ENCODE results near the gene TBC1D16. TPM values are rescaled to one million over a fixed set of nuclear protein-coding genes. Genes with fewer than 3 reads are reported as not detected.

TBC1D16 gene
- total RNA-seq, 1 experiment from 2014 or later, result 96.1 TPM

- no peak for TF ChIP-seq USF1 (CRISPR knock-in tag; IDR thresholded peaks at IDR 0.05)
These were observed 633 bp downstream of the TBC1D16 start (continued) for GRCh38 chr17:80034791-80035686.

GRCh38 chr17:80033840-80034239, 1.8 kb downstream of the TBC1D16 start:
- ATAC-seq (no peak), DNase-seq (ENCODE audit: low spot score) (no peak)
- ChIA-PET CTCF (interaction anchor here (0.8 to 2.1 kb wide), 3 partner anchors 25 to 328 kb away, joined by 3 to 8 read pairs (median 7); no protein-coding TSS in a partner anchor), POLR2A (interaction anchor here (0.7 to 1.4 kb wide), 2 partner anchors 192 to 240 kb away, joined by 3 read pairs; no protein-coding TSS in a partner anchor)
- Mint-ChIP-seq H3K4me3 (peak overlapping the region; percentile 93), H3K36me3 (0 out of 2 replicates have a peak, but pooled peaks cover 2% of the 10 kb centered on the region), H3K9me3 (no peaks in the 10 kb centered on the region), H3K27ac (no peak overlapping the region), H3K4me1 (peaks cover 38% of the 10 kb centered on the region), H3K27me3 (ENCODE audit: low read depth) (no peaks in the 10 kb centered on the region)
- no peak for TF ChIP-seq SP1 (CRISPR knock-in tag; conservative IDR thresholded peaks at IDR 0.05)
- no peak for TF ChIP-seq PRRX2 (CRISPR knock-in tag; IDR thresholded peaks at IDR 0.05)
- TF ChIP-seq ZNF263 (CRISPR knock-in tag; IDR thresholded peaks at IDR 0.05; ENCODE audit: low read depth), result no peak
- no peak for TF ChIP-seq ZNF416 (CRISPR knock-in tag; IDR thresholded peaks at IDR 0.05)
- TF ChIP-seq JAZF1 (CRISPR knock-in tag; IDR thresholded peaks at IDR 0.05), result no peak

- no peaks in the 10 kb centered on the region for H3K27me3 Mint-ChIP-seq (ENCODE audit: low read depth)
- H3K27ac Mint-ChIP-seq, result no peak overlapping the region
- CTCF ChIA-PET, result interaction anchor here (2.1 kb wide), 1 partner anchor 24 kb away, joined by 7 read pairs; no protein-coding TSS in a partner anchor
- no peak for TF ChIP-seq ZNF671 (CRISPR knock-in tag; IDR thresholded peaks at IDR 0.05)
- POLR2A ChIA-PET, result interaction anchor here (0.5 kb wide), 1 partner anchor 454 kb away, joined by 4 read pairs; no protein-coding TSS in a partner anchor
- no peaks in the 10 kb centered on the region for H3K9me3 Mint-ChIP-seq
- ATAC-seq, result no peak
- 0 out of 2 replicates have a peak, but pooled peaks cover 2% of the 10 kb centered on the region for H3K36me3 Mint-ChIP-seq
- no peak for DNase-seq (ENCODE audit: low spot score)
- no peak overlapping the region for H3K4me3 Mint-ChIP-seq
- peaks cover 38% of the 10 kb centered on the region for H3K4me1 Mint-ChIP-seq
These were observed 3.0 kb downstream of the TBC1D16 start for GRCh38 chr17:80032614-80033171.

GRCh38 chr17:80031691-80032430, 3.8 kb downstream of the TBC1D16 start:
- Mint-ChIP-seq H3K9me3 (no peaks in the 10 kb centered on the region), H3K36me3 (0 out of 2 replicates have a peak, but pooled peaks cover 2% of the 10 kb centered on the region), H3K4me1 (peaks cover 35% of the 10 kb centered on the region), H3K27me3 (ENCODE audit: low read depth) (no peaks in the 10 kb centered on the region), H3K27ac (peak overlapping the region; percentile 54; the same call in 1 of the 2 replicates), H3K4me3 (no peak overlapping the region)
- POLR2A ChIA-PET, result no interaction called here
- TF ChIP-seq NFE2L1 (CRISPR knock-in tag; IDR thresholded peaks at IDR 0.05), result no peak
- TF ChIP-seq KAT7 (CRISPR knock-in tag; IDR thresholded peaks at IDR 0.05; ENCODE audit: borderline replicate concordance), result no peak
- TF ChIP-seq FOXJ3 (CRISPR knock-in tag; IDR thresholded peaks at IDR 0.05; ENCODE audit: borderline replicate concordance), result no peak
- no peak for TF ChIP-seq ZNF396 (CRISPR knock-in tag; IDR thresholded peaks at IDR 0.05; ENCODE audit: borderline replicate concordance)
- TF ChIP-seq ZNF671 (CRISPR knock-in tag; IDR thresholded peaks at IDR 0.05), result no peak
- no peak for TF ChIP-seq NFATC4 (CRISPR knock-in tag; IDR thresholded peaks at IDR 0.05)
- TF ChIP-seq HMGA2 (CRISPR knock-in tag; IDR thresholded peaks at IDR 0.05), result no peak
- no peak for ATAC-seq
- CTCF ChIA-PET, result interaction anchor here (2.1 to 2.7 kb wide), 2 partner anchors 23 kb away, joined by 7 to 13 read pairs; no protein-coding TSS in a partner anchor
- no peak for DNase-seq (ENCODE audit: low spot score)

GRCh38 chr17:80030730-80031410, 4.8 kb downstream of the TBC1D16 start:
- H3K4me3 Mint-ChIP-seq, result no peak overlapping the region
- ChIA-PET CTCF (interaction anchor here (1.1 to 2.7 kb wide), 2 partner anchors 22 to 71 kb away, joined by 3 to 13 read pairs; partner anchors contain the start of gene GAA), POLR2A (no interaction called here)
- no peak for DNase-seq (ENCODE audit: low spot score)
- 0 out of 2 replicates have a peak, but pooled peaks cover 2% of the 10 kb centered on the region for H3K36me3 Mint-ChIP-seq
- ATAC-seq, result no peak
- no peaks in the 10 kb centered on the region for H3K9me3 Mint-ChIP-seq
- peaks cover 43% of the 10 kb centered on the region for H3K4me1 Mint-ChIP-seq
- no peak for TF ChIP-seq MAX (CRISPR knock-in tag; IDR thresholded peaks at IDR 0.05)
- no peak for TF ChIP-seq E2F5 (CRISPR knock-in tag; IDR thresholded peaks at IDR 0.05)
- TF ChIP-seq USF1 (CRISPR knock-in tag; IDR thresholded peaks at IDR 0.05), result no peak
- TF ChIP-seq SOX15 (CRISPR knock-in tag; IDR thresholded peaks at IDR 0.05), result no peak
- no peak for TF ChIP-seq SMAD4 (CRISPR knock-in tag; IDR thresholded peaks at IDR 0.05)
- no peak for TF ChIP-seq ZNF263 (CRISPR knock-in tag; IDR thresholded peaks at IDR 0.05; ENCODE audit: low read depth)
- H3K27ac Mint-ChIP-seq, result no peak overlapping the region
- no peaks in the 10 kb centered on the region for H3K27me3 Mint-ChIP-seq (ENCODE audit: low read depth)
